GM18505 (cell line): ENCODE measurements around the gene TAF13.

Source experiments
- ATAC-seq: cut with Tn5 transposase; IDR thresholded peaks from one replicate; pipeline ENCODE4 v1.9.1; 2021; ENCODE audit not compliant: unreplicated experiment
- POLR2A ChIP-seq: IDR thresholded peaks from 4 replicates; pipeline ENCODE4 v1.6.1; 2011; ENCODE audit warnings: borderline replicate concordance; ENCODE audit not compliant: insufficient read depth, insufficient read length; ENCODE audit errors: extremely low read depth

The TAF13 gene, protein sequence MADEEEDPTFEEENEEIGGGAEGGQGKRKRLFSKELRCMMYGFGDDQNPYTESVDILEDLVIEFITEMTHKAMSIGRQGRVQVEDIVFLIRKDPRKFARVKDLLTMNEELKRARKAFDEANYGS

DNA sequence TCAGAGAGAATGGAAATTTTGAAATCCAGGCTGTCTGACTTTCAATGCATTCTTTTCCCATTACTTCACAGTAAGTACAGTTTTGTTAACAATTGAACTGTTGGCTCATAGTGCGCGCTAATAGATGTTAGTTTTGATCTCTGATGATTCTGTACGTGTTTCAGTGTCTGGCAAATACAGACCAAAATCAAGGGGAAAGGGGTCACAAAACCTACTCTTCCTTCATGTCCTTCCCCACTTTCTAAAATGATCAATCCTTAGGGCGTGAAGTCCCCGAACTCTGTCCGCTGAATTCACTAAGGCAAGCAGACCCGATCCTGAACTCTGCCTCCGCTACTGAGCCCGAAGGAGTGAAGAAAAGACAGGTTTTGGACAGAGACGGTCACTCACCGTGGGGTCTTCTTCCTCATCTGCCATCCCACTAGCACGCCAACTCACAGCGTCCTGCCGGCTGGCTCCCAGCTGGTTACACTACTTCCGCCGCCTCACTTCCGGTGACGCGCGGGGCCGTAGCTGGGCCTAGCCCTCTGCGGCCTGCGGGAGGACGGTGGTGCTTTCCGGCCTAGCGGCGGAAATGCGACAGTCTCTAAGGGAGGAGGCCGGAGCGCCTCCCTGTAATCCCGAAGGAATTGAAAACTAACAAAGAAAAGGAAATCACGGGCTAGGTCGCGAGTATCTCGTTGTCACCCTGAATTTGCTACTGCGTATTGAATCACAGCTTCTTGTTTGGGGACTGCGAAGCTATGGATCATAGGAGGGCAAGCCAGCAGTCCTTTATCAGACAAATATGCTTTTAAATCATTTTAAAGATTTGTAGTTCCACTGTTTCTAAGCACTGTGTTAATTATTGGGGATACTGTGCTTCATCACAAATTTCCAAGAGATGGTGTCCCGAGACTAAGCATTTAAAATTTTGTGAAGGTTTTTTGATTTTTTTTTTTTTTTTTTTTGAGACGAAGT, at the start of gene TAF13:
Gene TAF13, minus strand, starts transcription at position 473 of the 960 bp plus-strand sequence. Its CDS starts 56 bp downstream, at position 417.
- peak; percentile 99 for ATAC-seq
- TF ChIP-seq POLR2A = peak; percentile 96

DNA sequence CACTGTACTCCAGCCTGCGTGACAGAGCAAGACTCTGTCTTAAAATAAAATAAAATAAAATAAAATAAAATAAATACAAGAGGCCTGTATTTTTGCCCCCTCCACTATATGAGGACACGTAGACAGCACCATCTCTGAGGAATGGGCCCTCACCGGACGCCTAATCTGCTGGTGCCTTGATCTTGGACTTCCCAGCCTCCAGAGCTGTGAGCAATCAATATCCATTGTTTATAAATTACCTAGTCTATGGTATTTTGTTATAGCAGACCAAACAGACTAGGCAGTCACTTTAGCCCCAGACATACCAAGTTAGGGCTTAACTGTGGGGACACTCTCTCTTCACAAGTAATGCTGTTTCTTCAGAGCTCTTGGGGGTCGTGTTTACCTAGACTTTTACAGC, 44.6 kb upstream of the TAF13 start:
- ATAC-seq = no peak
- no peak for TF ChIP-seq POLR2A

DNA sequence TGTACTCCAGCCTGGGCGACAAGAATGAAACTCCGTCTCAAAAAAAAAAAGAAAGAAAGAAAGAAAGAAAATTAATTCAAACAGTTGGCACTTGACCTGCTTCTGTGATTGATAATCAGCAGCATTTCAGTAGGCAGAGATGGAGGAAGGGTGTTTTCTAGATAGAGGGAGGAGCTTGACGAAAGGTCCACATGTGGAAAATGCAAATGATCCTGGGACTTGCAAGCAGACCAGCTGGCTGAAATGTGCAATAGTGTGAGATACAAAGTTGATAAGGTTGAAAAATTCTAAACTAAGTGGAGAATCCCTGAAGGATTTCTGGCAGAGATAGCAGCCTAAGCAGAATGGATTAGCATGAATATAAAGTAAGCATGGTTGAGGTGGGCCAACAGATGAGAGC, 42.3 kb upstream of the TAF13 start:
- ATAC-seq = no peak
- no peak for TF ChIP-seq POLR2A

DNA sequence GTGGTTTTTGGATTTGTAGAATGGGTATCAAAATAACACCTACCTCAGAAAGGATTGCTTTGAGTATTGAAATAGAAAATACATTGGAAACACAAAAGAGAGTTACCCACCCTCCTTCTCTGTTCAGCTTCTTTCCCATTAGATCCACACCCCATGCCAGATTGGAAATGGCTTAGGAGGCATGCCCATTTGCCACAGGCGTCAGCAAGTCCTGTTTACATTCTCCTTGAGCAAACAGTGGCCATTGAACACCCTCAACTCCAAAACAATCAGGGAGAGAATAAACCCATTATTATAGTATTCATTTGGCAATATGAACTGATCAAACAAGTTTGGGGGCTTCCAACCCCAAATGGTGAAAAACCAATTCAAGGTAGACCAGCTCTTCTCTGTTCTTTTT, 40.5 kb upstream of the TAF13 start:
- no peak for TF ChIP-seq POLR2A

DNA sequence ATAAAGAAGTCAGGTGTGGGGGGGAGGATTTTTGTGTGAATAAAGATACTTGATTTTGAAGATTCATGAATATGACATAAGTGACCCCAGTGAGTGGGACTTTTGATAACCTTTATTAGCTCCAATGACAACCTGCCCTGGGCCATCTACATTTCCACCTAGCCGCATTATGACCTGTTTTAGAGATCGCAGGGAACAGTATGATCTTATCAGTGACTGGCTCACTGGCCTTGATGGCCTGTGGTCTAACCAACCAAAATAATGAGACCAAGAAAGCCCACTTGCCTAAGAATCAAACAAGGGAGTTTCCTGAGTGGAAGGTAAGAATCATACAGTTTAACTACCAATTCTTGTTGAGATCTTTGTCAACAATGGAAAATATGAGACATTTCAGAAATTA, 39.9 kb upstream of the TAF13 start:
- ATAC-seq = no peak
- TF ChIP-seq POLR2A = no peak

More for the DNA sequence above, 40.5 kb upstream of the TAF13 start:
- ATAC-seq = no peak

DNA sequence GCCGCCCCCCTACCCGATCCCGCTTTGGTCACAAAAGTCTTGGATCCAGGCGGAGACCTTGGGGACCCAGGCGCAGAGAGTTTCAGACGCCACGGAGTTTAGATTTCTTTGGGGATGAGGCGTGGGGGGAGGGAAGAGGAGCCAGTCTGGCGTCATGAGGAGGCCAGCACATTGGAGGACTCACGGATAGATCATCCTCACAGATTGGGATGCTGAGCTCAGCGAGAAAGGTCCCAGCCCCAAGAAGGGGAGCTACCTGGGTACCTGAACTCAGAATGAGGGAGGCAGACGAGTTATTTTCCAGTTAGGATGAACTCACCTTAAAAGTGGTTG, 38.5 kb upstream of the TAF13 start:
- no peak for TF ChIP-seq POLR2A
- ATAC-seq = no peak

DNA sequence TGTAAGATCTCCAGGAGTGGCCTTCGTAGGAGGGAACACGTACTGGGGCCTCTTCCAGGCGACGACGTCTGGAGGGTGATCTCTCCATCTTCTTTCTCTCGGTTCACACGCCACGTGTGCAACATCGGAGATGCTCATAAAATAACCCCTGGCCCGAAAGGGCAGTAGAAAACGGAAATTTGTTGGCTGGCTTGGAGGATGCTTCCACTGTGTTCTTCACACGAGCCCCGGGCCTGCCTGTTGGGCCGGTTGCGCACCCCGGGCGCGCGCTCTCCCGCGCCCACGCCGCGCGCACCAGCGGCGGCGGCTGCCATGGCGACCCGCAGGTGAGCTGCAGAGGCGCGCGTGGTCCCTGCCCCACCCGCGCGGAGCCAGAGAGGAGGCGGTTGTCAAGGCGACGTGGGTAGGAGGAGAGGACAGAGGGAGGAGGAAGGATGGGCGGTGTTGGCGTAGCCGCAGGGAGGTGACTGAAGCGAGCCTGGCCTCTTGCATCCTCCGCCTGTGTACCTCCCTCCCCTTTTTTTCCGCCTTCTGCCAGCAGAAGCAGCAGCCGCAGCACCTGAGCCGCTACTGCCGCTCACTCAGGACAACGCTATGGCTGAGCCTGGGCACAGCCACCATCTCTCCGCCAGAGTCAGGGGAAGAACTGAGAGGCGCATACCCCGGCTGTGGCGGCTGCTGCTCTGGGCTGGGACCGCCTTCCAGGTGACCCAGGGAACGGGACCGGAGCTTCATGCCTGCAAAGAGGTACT, 38.0 kb upstream of the TAF13 start, which contains the start of gene ELAPOR1:
Gene ELAPOR1, plus strand, starts transcription at position 526 of the 752 bp plus-strand sequence. Its CDS starts 69 bp downstream, at position 595.
- no peak for TF ChIP-seq POLR2A
- peak; percentile 56 for ATAC-seq

DNA sequence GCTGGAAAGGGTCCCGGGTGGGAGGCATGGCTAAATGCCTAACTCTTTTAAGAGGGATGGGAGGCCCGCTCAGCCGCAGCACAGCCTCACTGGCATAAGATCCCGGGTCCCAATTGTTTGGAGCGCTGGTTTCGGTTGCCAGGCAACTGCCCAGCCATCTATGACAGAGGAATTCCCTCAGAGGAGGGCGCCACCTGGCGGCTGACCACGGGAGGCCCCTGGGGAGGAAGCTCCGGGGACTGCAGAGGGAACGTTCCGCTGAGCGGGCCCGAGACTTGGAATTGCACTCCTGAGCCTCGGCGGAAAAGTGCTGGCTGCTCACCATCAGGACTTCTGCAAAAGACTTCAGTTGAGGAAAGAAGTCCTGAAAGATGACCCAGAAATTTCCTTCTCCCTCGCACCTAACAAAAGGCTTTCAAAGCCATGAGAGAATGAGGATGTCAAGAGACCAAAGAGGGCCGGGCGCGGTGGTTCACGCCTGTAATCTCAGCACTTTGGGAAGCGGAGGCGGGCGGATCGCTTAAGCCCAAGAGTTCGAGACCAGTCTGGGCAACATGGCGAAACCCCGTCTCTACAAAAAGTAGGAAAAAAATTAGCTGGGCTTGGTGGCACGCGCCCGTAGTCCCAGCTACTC, 37.0 kb upstream of the TAF13 start:
- TF ChIP-seq POLR2A = no peak
- peak; percentile 69 for ATAC-seq

DNA sequence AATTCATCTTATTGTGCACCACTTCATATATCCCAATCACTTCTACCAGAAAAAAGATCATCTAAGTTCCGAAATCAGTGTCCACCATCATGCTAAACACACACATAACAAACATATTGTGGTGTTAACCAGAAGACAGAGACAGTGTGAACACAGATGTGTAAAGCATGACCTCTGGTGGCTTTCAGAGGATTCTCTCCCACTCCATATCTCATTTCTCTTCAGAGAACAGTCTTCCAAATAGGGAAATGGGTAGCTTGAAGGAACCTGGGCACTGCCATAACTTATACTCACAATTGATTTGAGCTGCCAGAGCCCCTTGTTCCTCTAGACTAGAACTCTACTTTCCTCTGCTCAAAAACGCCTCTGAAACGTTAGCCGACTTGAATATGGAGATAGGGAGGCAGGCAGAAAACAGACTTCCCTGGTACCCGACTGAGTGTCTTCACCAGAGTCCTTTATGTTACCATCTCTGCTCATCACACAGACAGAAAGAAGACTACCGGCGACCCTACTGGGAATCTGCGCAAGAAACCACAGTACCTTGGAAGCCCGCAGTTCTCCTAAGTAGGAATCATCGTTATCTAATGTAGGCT, 36.4 kb upstream of the TAF13 start:
- ATAC-seq = no peak
- no peak for TF ChIP-seq POLR2A

DNA sequence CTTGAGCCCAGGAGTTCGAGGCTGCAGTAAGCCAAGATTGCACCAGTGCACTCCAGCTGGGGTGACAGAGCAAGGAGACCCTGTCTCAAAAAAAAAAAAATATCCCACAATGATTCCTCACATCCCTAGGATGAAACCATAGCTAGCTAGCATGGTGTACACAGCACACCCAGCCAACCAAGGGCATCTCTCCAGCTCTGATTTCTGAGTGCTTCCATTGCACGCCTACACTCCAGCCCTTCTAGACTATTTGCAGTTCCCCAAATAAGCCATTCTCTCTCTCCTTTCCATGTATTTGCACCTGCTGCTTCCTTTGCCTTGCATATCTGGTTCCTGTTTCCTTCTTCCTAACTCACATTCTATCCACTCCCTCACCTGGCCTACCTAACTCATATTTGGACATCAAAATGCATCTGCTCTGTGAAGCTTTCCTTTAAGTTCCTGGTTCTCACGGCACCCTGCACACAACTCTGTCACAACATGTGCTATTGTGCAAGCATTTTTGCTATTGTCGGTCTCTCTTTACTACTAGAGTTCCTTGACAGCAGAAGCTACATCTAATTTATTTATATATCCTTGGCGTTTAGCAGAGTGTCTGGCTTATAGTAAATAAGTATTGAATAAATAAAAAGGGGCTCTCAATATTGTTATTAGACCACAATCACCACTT, 35.7 kb upstream of the TAF13 start:
- ATAC-seq = no peak
- no peak for TF ChIP-seq POLR2A

DNA sequence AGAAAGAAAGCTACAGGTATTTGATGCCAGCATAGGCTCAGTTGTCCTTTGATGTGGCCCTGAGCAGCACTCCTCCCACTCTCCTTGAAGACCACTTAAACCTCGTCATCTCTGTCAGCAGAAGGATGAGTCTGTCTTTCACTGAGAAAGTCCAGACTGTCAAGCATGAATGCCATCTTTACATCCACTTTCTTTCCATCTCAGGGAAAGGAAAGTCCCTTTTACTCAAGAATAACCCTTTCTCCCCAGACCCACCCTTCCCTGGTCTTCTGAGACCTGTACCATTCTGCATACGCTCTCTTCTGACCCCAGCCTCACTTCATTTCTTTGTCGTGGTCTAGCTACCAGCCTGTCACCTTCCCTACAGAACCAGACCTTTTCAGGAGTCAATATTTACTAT, 34.1 kb upstream of the TAF13 start:
- no peak for ATAC-seq
- TF ChIP-seq POLR2A = no peak

DNA sequence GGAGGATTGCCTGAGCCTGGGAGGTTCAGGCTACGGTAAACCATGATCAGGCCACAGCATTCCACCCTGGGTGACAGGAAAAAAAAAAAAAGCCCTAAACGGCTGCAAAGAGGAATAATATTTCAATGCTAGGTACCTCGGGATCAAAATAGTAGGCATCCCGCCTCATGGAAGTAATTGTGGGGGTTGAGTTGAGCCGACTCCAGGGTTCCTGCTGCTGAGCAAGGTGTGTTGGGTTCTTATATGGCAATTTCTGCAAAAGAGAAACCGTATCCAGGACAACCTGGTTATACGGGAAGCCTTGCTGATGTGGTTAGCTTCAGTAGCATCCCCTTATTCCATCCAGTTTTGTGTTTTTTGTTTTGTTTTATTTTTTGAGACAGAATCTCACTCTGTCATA, 32.0 kb upstream of the TAF13 start:
- ATAC-seq = no peak

DNA sequence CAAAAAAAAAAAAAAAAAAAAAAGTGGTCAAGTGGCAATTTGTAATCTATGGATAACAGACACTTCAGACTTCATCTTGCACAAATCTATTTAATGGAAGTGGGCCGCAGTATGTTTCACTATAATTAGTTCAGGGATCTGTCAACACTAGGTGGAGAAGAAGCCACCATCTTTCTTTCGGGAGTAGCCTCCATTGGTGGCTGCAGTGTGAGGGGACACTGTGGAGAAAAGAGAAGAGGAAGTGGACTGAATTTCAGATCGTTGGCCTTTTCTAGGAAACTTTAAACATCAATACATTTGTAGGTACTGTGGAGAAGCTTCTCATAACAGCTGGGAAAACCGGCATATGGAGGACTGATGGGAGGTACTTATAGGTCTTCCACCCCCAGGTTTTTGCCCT, 30.1 kb upstream of the TAF13 start:
- ATAC-seq = no peak
- TF ChIP-seq POLR2A = no peak

More for the DNA sequence above, 32.0 kb upstream of the TAF13 start:
- TF ChIP-seq POLR2A = no peak
